ENCODE results near the gene FAM83C.

FAM83C gene

GRCh38 chr20:35305682-35306556 lies 13.7 kb upstream of the FAM83C start:
- H3K4me1 ChIP-seq (ENCODE audit: insufficient read depth, low read length): peaks cover 2% of the 10 kb centered on the region; the same call in 1 of the 2 replicates
- no peak overlapping the region for H3K9ac ChIP-seq (ENCODE audit: low read depth, low read length)

DNA sequence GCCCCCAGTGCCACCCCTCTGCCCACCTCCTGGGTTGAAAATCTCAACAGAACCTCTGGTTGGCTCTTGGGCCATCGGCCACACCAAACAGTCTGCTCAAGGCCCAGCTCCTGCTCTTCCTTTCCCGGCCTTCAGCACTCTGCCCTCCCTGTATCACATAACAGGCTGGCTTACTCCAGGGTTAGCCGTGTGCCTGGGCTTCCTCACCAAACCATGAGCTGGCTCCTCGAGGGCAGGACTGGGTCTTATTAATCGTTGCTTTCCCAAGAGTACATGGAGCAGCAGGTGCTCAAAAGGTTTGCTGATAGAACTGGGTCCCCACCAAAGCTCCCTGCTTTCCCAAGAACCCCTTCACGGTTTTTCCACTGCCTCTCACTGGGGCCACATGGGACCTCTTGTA lies 12.7 kb upstream of the FAM83C start:
- H3K9ac ChIP-seq (ENCODE audit: low read depth, low read length): no peak overlapping the region
- H3K4me1 ChIP-seq (ENCODE audit: insufficient read depth, low read length): peaks cover 2% of the 10 kb centered on the region; the same call in 1 of the 2 replicates
- H3K27me3 ChIP-seq (ENCODE audit: insufficient read depth, low read length): no peaks in the 10 kb centered on the region
- H3K27ac ChIP-seq (ENCODE audit: low read depth, low read length): no peak overlapping the region
- no peaks in the 10 kb centered on the region for H3K9me3 ChIP-seq (ENCODE audit: insufficient read depth, low read depth, low read length)
- H3K4me3 ChIP-seq (ENCODE audit: low read length): no peak overlapping the region
- H3K36me3 ChIP-seq (ENCODE audit: insufficient read depth, low read length): 0 out of 2 replicates have a peak, but pooled peaks cover 2% of the 10 kb centered on the region
- 89% methylated on average over 6 of the region's 6 CpGs for WGBS

More at GRCh38 chr20:35305682-35306556, 13.7 kb upstream of the FAM83C start:
- no peaks in the 10 kb centered on the region for H3K27me3 ChIP-seq (ENCODE audit: insufficient read depth, low read length)
- WGBS: 90% methylated on average over 12 of the region's 12 CpGs
- H3K9me3 ChIP-seq (ENCODE audit: insufficient read depth, low read depth, low read length): no peaks in the 10 kb centered on the region
- no peak overlapping the region; the same call in 1 of the 2 replicates for H3K27ac ChIP-seq (ENCODE audit: low read depth, low read length)
- no peak overlapping the region for H3K4me3 ChIP-seq (ENCODE audit: low read length)
- H3K36me3 ChIP-seq (ENCODE audit: insufficient read depth, low read length): 0 out of 2 replicates have a peak, but pooled peaks cover 2% of the 10 kb centered on the region

GRCh38 chr20:35303735-35304491 lies 11.7 kb upstream of the FAM83C start:
- Histone ChIP-seq H3K9ac (ENCODE audit: low read depth, low read length) (no peak overlapping the region), H3K4me1 (ENCODE audit: insufficient read depth, low read length) (peaks cover 2% of the 10 kb centered on the region; the same call in 1 of the 2 replicates), H3K36me3 (ENCODE audit: insufficient read depth, low read length) (0 out of 2 replicates have a peak, but pooled peaks cover 2% of the 10 kb centered on the region), H3K27me3 (ENCODE audit: insufficient read depth, low read length) (no peaks in the 10 kb centered on the region), H3K9me3 (ENCODE audit: insufficient read depth, low read depth, low read length) (no peaks in the 10 kb centered on the region), H3K27ac (ENCODE audit: low read depth, low read length) (no peak overlapping the region), H3K4me3 (ENCODE audit: low read length) (peak overlapping the region; percentile 10; the same call in 1 of the 2 replicates)
- 30% methylated on average over 18 of the region's 18 CpGs for WGBS

- 92% methylated on average over 11 of the region's 11 CpGs for WGBS
- H3K9ac ChIP-seq (ENCODE audit: low read depth, low read length): no peak overlapping the region
- H3K4me1 ChIP-seq (ENCODE audit: insufficient read depth, low read length): peaks cover 2% of the 10 kb centered on the region; the same call in 1 of the 2 replicates
- H3K27ac ChIP-seq (ENCODE audit: low read depth, low read length): no peak overlapping the region
- H3K27me3 ChIP-seq (ENCODE audit: insufficient read depth, low read length): no peaks in the 10 kb centered on the region
- 0 out of 2 replicates have a peak, but pooled peaks cover 2% of the 10 kb centered on the region for H3K36me3 ChIP-seq (ENCODE audit: insufficient read depth, low read length)
- no peak overlapping the region for H3K4me3 ChIP-seq (ENCODE audit: low read length)
- H3K9me3 ChIP-seq (ENCODE audit: insufficient read depth, low read depth, low read length): no peaks in the 10 kb centered on the region
Observed at GRCh38 chr20:35303382-35303734, 11.1 kb upstream of the FAM83C start.

- Histone ChIP-seq H3K4me3 (ENCODE audit: low read length) (no peak overlapping the region), H3K4me1 (ENCODE audit: insufficient read depth, low read length) (peaks cover 2% of the 10 kb centered on the region; the same call in 1 of the 2 replicates), H3K9me3 (ENCODE audit: insufficient read depth, low read depth, low read length) (no peaks in the 10 kb centered on the region), H3K27me3 (ENCODE audit: insufficient read depth, low read length) (no peaks in the 10 kb centered on the region), H3K27ac (ENCODE audit: low read depth, low read length) (no peak overlapping the region), H3K36me3 (ENCODE audit: insufficient read depth, low read length) (0 out of 2 replicates have a peak, but pooled peaks cover 2% of the 10 kb centered on the region), H3K9ac (ENCODE audit: low read depth, low read length) (no peak overlapping the region)
- 87% methylated on average over 3 of the region's 6 CpGs for WGBS
Observed at GRCh38 chr20:35302421-35303335, 10.5 kb upstream of the FAM83C start.

DNA sequence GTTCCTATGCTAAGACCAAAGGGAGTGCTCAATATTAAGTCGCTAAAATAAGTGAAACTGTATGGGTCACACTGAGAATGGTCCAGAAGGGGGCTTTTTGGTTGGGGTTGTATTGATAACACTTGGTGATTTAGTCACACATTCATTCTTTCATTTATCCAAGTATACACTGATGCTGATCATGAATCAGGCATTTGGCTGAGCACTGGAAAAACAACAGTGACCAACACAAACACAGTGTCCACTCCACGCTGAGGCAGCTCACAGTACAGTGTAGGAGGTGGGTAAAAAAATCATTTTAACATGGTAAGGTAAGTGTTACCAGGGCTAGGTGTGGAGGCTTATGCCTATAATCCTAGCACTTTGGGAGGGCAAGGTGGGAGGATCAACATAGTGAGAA lies 9.2 kb upstream of the FAM83C start:
- Histone ChIP-seq H3K4me1 (ENCODE audit: insufficient read depth, low read length) (peaks cover 2% of the 10 kb centered on the region; the same call in 1 of the 2 replicates), H3K9me3 (ENCODE audit: insufficient read depth, low read depth, low read length) (no peaks in the 10 kb centered on the region), H3K9ac (ENCODE audit: low read depth, low read length) (no peak overlapping the region), H3K27ac (ENCODE audit: low read depth, low read length) (no peak overlapping the region), H3K36me3 (ENCODE audit: insufficient read depth, low read length) (0 out of 2 replicates have a peak, but pooled peaks cover 2% of the 10 kb centered on the region), H3K4me3 (ENCODE audit: low read length) (no peak overlapping the region), H3K27me3 (ENCODE audit: insufficient read depth, low read length) (no peaks in the 10 kb centered on the region)
- WGBS: 90% methylated on average over 2 of the region's 2 CpGs

- Histone ChIP-seq H3K9me3 (ENCODE audit: insufficient read depth, low read depth, low read length) (no peaks in the 10 kb centered on the region), H3K27ac (ENCODE audit: low read depth, low read length) (no peak overlapping the region), H3K4me3 (ENCODE audit: low read length) (no peak overlapping the region), H3K4me1 (ENCODE audit: insufficient read depth, low read length) (peaks cover 2% of the 10 kb centered on the region; the same call in 1 of the 2 replicates), H3K27me3 (ENCODE audit: insufficient read depth, low read length) (no peaks in the 10 kb centered on the region), H3K9ac (ENCODE audit: low read depth, low read length) (no peak overlapping the region), H3K36me3 (ENCODE audit: insufficient read depth, low read length) (no peaks in the 10 kb centered on the region)
- 83% methylated on average over 3 of the region's 4 CpGs for WGBS
Observed at GRCh38 chr20:35300469-35301262, 8.4 kb upstream of the FAM83C start.

- Histone ChIP-seq H3K9me3 (ENCODE audit: insufficient read depth, low read depth, low read length) (no peaks in the 10 kb centered on the region), H3K4me1 (ENCODE audit: insufficient read depth, low read length) (0 out of 2 replicates have a peak, but pooled peaks cover 2% of the 10 kb centered on the region), H3K27ac (ENCODE audit: low read depth, low read length) (no peak overlapping the region), H3K36me3 (ENCODE audit: insufficient read depth, low read length) (no peaks in the 10 kb centered on the region), H3K4me3 (ENCODE audit: low read length) (no peak overlapping the region), H3K27me3 (ENCODE audit: insufficient read depth, low read length) (no peaks in the 10 kb centered on the region), H3K9ac (ENCODE audit: low read depth, low read length) (no peak overlapping the region)
- WGBS: 87% methylated on average over 4 of the region's 4 CpGs
Observed at GRCh38 chr20:35299780-35300179, 7.6 kb upstream of the FAM83C start.

DNA sequence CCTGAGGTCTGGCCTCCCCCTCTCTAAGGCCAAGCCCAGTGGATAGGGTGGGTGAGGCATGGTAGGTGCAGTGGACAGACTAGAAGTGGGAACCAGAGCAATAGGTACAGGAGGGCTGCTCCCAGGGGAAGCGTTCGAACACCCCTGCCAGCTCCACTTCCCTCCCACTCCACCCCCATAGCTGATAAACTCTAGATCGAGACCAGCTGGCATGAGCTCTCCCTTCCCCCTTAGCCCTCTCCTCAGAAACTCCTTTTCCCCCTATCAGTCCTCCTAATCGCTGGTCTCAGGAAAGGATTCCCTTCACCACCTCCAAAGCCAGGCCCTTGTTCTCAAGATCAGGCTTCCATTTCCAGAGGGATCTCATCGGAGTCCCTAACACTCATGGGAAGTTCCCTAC lies 6.0 kb upstream of the FAM83C start:
- WGBS: 86% methylated on average over 5 of the region's 5 CpGs
- H3K4me3 ChIP-seq (ENCODE audit: low read length): no peak overlapping the region

DNA sequence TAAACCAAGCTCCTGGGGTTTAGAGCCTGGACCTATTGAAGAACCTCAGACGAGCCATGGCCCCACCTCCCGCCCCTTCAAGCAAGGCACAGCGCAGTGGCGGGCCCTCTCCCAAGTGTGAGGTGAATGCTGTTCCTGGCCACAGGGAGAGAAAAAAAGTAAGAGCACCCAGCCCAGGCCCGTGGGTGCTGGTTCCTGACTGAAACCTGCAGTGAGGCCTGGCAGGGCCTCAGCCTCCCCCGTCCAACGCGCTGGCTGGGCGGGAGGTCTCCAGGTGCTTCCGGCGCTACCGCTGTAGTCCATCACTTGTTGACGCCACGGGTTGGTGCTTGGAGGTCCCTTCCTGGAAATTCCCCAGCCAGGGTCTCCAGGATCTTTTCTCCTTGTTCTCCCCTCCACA lies 5.5 kb upstream of the FAM83C start:
- WGBS: 94% methylated on average over 14 of the region's 14 CpGs
- Histone ChIP-seq H3K4me1 (ENCODE audit: insufficient read depth, low read length) (no peaks in the 10 kb centered on the region), H3K9ac (ENCODE audit: low read depth, low read length) (no peak overlapping the region), H3K36me3 (ENCODE audit: insufficient read depth, low read length) (no peaks in the 10 kb centered on the region), H3K4me3 (ENCODE audit: low read length) (no peak overlapping the region), H3K27me3 (ENCODE audit: insufficient read depth, low read length) (no peaks in the 10 kb centered on the region), H3K27ac (ENCODE audit: low read depth, low read length) (no peak overlapping the region), H3K9me3 (ENCODE audit: insufficient read depth, low read depth, low read length) (no peaks in the 10 kb centered on the region)

More for the DNA sequence above, 6.0 kb upstream of the FAM83C start:
- no peaks in the 10 kb centered on the region for H3K9me3 ChIP-seq (ENCODE audit: insufficient read depth, low read depth, low read length)
- no peaks in the 10 kb centered on the region for H3K4me1 ChIP-seq (ENCODE audit: insufficient read depth, low read length)
- H3K27me3 ChIP-seq (ENCODE audit: insufficient read depth, low read length): no peaks in the 10 kb centered on the region
- no peaks in the 10 kb centered on the region for H3K36me3 ChIP-seq (ENCODE audit: insufficient read depth, low read length)
- no peak overlapping the region for H3K27ac ChIP-seq (ENCODE audit: low read depth, low read length)
- H3K9ac ChIP-seq (ENCODE audit: low read depth, low read length): no peak overlapping the region
